OCI-LY3 (cell line): ENCODE data around the gene LAMC2.

Source experiments
- H2AFZ ChIP-seq: fragments of 200-600, 300-600 bp; shearing (Covaris generic); 2 replicates; pipeline ENCODE4 v1.6.0; 2014; ENCODE audit warnings: antibody characterized with exemption, low read depth, low read length
- H3K27ac ChIP-seq: fragments of 200-600, 300-600 bp; sonication (generic); 2 replicates; pipeline ENCODE4 v1.5.1; 2014; ENCODE audit warnings: mild to moderate bottlenecking, low read length, moderate library complexity, mixed read lengths
- H3K27me3 ChIP-seq: fragments of 200-600, 300-600 bp; sonication (generic); 2 replicates; pipeline ENCODE4 v1.6.1; 2014; ENCODE audit warnings: low read depth, low read length, mixed read lengths
- H3K36me3 ChIP-seq: fragments of 200-600, 300-600 bp; sonication (generic); replicated peaks from 2 replicates; pipeline ENCODE3; 2014; ENCODE audit warnings: low read depth, low read length, mixed read lengths
- H3K4me1 ChIP-seq: fragments of 300-600, 200-600 bp; sonication (generic); 2 replicates; pipeline ENCODE4 v1.6.1; 2014; ENCODE audit warnings: low read length, mixed read lengths
- H3K4me2 ChIP-seq: fragments of 200-600, 300-600 bp; sonication (generic); 2 replicates; pipeline ENCODE4 v1.6.1; 2014; ENCODE audit warnings: low read length, mixed read lengths
- H3K4me3 ChIP-seq: fragments of 300-600, 200-600 bp; sonication (generic); 2 replicates; pipeline ENCODE4 v1.5.1; 2014; ENCODE audit warnings: antibody characterized with exemption, mild to moderate bottlenecking, low read length, moderate library complexity
- H3K79me2 ChIP-seq: fragments of 300-600, 200-600 bp; shearing (Covaris generic); 2 replicates; pipeline ENCODE4 v1.6.1; 2014; ENCODE audit warnings: mild to moderate bottlenecking, low read length, mixed read lengths
- H3K9ac ChIP-seq: fragments of 300-600, 200-600 bp; shearing (Covaris generic); 2 replicates; pipeline ENCODE4 v1.6.0; 2014; ENCODE audit warnings: mild to moderate bottlenecking, low read length, moderate library complexity
- H3K9me3 ChIP-seq: fragments of 200-600, 300-600 bp; shearing (Covaris generic); 2 replicates; pipeline ENCODE4 v1.6.1; 2014; ENCODE audit warnings: low read length, mixed read lengths; ENCODE audit not compliant: insufficient read depth
- H4K20me1 ChIP-seq: fragments of 200-600, 300-600 bp; sonication (generic); 2 replicates; pipeline ENCODE4 v1.6.1; 2016; ENCODE audit warnings: low read length, mixed read lengths; ENCODE audit not compliant: insufficient read depth
- EZH2phosphoT487 ChIP-seq: fragments of 200-600 bp; shearing (Covaris generic); IDR thresholded peaks from 2 replicates; pipeline ENCODE4 v1.6.1; 2018; ENCODE audit warnings: antibody characterized with exemption, mixed run types, low read depth
- TF ChIP-seq, protein P1 (sequence below): fragments of 200-600, 300-600 bp; sonication (generic); IDR thresholded peaks from 2 replicates; pipeline ENCODE4 v1.5.1; 2014; ENCODE audit warnings: antibody characterized with exemption, low read length, low read depth

LAMC2 gene

GRCh38 chr1:183293241-183293640, 107.2 kb downstream of the LAMC2 start:
- no peak overlapping the region for H3K9ac ChIP-seq
- no peak overlapping the region for H3K4me3 ChIP-seq
- no peak overlapping the region for H3K4me2 ChIP-seq
- no peak overlapping the region for H2AFZ ChIP-seq
- H3K27ac ChIP-seq, result no peak overlapping the region
- H3K9me3 ChIP-seq, result no peaks in the 10 kb centered on the region
- H3K79me2 ChIP-seq, result no peaks in the 10 kb centered on the region
- H3K27me3 ChIP-seq, result peaks cover 15% of the 10 kb centered on the region
- H4K20me1 ChIP-seq, result no peaks in the 10 kb centered on the region
- H3K36me3 ChIP-seq, result no peaks in the 10 kb centered on the region
- no peaks in the 10 kb centered on the region for H3K4me1 ChIP-seq
- no peak for TF ChIP-seq EZH2phosphoT487
- TF ChIP-seq, protein P1, sequence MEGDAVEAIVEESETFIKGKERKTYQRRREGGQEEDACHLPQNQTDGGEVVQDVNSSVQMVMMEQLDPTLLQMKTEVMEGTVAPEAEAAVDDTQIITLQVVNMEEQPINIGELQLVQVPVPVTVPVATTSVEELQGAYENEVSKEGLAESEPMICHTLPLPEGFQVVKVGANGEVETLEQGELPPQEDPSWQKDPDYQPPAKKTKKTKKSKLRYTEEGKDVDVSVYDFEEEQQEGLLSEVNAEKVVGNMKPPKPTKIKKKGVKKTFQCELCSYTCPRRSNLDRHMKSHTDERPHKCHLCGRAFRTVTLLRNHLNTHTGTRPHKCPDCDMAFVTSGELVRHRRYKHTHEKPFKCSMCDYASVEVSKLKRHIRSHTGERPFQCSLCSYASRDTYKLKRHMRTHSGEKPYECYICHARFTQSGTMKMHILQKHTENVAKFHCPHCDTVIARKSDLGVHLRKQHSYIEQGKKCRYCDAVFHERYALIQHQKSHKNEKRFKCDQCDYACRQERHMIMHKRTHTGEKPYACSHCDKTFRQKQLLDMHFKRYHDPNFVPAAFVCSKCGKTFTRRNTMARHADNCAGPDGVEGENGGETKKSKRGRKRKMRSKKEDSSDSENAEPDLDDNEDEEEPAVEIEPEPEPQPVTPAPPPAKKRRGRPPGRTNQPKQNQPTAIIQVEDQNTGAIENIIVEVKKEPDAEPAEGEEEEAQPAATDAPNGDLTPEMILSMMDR, result no peak

- Histone ChIP-seq H3K4me2 (no peak overlapping the region), H3K36me3 (no peaks in the 10 kb centered on the region), H3K9ac (no peak overlapping the region), H3K4me1 (no peaks in the 10 kb centered on the region), H2AFZ (no peak overlapping the region), H3K27me3 (peaks cover 14% of the 10 kb centered on the region), H3K4me3 (no peak overlapping the region), H4K20me1 (no peaks in the 10 kb centered on the region), H3K9me3 (0 out of 2 replicates have a peak, but pooled peaks cover 2% of the 10 kb centered on the region), H3K27ac (no peak overlapping the region), H3K79me2 (no peaks in the 10 kb centered on the region)
- no peak for TF ChIP-seq EZH2phosphoT487
- TF ChIP-seq, protein P1, result no peak
Measured at GRCh38 chr1:183293876-183294275, 107.8 kb downstream of the LAMC2 start.
